Kidney capillary endothelial cell (primary cell): ENCODE data around the gene PRLH.

Experiments used
- DNase-seq: peaks from one replicate; pipeline ENCODE4 v3.0.0-alpha.2; 2018; ENCODE audit warnings: low spot score

Gene PRLH

DNA sequence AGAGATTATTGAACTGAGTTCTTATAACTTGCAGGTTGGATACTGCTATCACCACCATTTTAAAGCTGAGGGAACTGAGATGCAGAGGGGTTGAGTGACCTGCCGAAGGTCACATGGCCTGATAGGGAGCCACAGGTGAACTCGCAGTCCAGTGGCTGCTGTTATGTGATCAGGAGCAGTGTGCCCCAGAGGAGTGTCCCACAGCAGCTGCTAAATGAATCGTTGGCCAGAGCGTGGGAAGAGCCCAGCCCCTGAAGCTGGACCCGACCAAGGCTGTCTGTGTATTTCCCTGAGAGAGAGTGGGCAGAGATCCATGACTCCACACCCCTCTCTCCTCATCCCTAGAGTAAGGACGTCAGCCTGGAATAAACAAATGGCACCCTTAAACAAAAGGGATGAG is 26.7 kb upstream of the PRLH start:
- no peak for DNase-seq

DNA sequence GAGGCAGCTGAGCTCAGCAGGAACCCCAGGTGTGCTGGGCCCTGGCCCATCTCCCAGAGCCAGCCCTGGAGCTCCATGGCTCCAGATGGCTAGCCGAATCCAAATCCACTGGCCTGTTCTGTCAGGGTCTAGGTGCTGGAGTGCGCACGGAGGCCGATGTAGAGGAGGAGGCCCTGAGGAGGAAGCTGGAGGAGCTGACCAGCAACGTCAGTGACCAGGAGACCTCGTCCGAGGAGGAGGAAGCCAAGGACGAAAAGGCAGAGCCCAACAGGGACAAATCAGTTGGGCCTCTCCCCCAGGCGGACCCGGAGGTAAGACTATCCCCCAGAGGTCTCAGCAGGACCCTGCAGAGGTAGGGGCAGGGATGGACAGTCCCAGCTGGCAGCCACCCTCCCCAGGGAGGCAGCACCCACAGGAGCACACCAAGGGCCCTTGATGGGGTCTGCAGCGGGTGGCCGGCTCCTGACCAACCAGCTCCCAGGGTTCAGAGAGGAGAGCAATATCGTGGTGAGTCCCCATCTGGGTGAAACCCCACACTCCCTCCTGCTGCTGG is 26.1 kb upstream of the PRLH start:
- no peak for DNase-seq

DNA sequence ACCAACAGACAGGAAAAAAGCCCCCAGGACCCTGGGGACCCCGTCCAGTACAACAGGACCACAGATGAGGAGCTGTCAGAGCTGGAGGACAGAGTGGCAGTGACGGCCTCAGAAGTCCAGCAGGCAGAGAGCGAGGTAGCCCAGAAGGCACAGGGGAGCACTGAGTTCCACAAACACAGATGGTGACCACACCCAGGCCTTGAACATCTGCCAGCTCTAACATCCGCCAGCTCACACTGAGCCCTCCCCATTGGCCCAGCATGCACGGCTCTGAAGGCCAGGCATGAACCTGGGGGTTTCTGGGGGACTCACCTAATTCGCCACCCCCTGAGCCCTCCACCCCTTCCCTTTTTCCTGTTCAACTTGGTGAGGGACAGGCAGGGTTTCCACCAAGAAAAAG is 25.6 kb upstream of the PRLH start:
- DNase-seq: no peak

DNA sequence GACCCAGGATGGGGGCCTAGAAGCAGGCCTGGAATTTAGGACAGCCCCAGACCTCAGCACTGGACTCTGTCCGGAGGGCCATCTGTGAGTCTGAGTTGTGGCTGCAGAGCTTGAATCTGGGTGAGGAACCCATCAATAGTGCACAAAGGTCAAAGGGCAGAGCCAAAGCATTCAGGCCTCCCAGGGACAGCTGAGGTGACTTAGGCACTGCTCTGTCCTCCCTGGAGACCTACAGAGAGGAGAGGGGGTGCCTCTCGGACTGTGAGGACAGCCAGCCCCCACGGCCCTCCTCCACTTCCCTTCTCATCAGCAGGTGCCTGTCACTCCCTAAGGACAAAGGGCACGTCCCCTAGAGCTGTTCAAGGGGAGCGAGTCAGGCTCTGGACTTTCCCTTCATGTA is 25.1 kb upstream of the PRLH start:
- no peak for DNase-seq

DNA sequence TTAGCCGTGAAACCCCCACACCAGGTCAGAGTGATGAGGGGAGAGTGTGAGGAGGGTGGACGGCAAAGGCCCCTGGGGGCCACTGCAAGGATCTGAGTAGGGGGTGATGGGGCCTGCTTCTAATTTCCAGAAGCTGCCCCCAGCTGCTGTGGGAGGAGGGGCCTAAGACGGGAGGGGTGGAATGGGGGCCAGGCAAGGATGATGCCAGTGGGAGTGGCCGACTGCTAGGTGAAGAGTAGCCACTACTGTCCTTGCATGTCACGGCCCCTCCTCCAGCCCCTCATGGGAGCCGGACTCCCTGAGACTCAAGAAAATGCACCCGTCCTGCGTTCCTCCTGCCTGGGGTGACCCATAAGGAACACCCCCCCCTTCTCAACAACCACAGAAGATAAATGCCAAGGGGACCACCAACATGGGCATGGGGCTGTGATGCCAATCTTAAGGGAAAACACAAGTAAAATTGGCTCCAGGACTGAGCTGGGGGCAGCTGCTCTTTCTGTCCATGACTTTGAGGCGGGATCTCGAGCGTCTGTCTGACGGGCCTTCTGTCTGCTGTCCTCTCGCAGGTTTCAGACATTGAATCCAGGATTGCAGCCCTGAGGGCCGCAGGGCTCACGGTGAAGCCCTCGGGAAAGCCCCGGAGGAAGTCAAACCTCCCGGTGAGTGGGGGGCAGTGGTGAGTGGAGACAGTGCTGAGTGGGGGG is 24.2 kb upstream of the PRLH start:
- no peak for DNase-seq

DNA sequence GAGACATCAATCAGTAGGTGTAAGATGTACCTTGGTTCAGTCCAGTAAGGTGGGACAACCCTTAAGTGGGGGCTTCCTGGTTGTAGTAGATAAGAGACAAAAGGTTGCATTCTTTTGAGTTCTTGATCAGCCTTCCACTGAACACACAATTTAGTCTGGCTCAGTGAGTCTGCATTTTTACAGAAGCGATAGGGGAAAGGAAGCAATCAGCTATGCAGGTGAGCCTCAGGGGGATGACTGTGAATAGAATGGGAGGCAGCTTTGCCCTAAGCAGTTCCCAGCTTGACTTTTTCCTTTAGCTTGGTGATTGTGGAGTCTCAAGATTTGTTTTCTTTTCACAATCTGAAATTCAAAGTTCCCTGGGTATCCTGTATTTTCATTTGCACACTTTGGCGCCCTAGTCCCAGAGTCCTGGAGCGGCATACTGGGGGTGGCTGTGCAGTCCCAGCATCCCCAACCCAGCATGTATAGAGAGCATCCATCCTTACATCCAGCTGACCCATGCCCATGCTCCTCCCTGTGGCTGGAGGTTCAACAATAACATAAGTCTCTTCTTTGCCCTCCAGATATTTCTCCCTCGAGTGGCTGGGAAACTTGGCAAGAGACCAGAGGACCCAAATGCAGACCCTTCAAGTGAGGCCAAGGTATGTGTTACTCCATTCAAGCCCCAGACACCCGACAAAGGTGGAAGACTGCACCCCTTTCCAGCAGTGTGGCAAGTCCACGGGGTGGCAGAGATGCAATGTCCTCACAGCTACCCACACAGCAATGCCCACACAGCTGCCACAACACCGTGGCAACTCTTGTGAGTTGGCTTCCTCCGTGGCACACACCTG is 20.1 kb upstream of the PRLH start:
- DNase-seq: no peak

DNA sequence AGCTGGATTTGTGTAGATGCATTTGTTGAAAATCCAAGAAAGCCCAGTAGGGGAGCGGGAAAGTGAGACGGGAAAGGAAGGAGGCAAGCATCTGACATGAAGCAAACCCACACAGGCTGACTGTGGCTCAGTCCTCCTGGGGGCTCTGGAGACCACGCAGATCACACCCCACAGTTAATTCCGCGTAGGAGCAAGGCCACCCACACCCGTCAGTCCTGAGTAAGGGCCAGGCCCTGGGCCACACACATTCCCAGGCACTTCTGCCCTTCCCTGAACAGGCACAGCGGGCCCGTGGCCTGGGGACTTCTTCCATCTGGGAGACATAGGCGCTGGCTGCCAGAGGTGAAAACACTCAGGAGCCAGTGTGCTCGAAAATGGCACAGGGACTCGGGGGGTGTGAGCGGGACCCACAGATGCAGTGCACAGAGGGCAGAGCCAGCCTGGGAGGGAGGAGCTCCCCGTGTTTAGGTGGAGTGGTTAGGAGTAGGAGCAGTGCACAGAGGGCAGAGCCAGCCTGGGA is 19.4 kb upstream of the PRLH start:
- DNase-seq: no peak

DNA sequence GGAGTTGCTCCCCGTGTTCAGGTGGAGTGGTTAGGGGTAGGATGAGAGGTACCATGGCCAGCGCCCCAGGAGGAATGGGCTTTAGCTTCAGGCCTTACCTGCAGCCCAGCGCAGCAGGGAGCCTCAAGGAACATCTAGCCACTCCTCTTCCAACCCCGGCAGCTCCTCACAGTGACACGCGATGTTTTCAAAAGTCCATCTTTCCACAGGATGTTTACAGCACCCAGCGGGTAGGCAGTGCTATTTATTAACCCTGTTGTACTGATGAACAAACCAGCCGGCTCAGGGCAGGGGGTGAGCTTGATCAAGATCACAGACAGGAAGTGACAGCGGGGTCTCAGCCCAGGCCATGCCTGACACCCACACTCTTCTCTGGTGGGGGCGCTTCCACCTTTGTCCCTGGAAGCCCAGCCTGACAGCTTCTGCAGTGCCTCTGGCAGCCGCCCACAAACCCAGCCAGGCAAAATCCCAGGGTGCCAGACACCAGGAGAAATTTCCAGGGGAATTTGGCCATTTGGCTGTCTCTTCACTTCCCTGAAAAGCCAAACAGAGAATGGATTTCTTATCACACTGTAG is 18.4 kb upstream of the PRLH start:
- no peak for DNase-seq

DNA sequence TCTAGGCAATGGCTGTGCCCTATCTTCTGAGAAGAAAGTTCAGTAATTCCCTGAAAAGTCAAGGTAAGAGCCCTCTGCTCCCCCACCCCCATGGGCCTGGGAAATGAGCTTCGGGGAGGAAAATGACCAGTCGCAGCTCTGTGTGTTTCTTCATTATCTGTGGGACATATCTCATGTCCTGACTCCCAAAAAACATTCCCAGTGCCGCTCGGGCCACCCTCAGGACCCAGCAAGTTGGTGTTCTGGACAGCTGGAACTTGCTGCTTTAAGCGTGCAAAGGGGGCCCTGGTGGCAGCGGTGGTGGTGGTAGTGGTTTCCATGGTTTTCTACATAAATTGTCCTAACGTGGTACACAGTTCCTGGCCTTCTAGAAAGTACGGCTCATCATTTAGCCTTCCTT is 17.2 kb upstream of the PRLH start:
- DNase-seq: no peak

DNA sequence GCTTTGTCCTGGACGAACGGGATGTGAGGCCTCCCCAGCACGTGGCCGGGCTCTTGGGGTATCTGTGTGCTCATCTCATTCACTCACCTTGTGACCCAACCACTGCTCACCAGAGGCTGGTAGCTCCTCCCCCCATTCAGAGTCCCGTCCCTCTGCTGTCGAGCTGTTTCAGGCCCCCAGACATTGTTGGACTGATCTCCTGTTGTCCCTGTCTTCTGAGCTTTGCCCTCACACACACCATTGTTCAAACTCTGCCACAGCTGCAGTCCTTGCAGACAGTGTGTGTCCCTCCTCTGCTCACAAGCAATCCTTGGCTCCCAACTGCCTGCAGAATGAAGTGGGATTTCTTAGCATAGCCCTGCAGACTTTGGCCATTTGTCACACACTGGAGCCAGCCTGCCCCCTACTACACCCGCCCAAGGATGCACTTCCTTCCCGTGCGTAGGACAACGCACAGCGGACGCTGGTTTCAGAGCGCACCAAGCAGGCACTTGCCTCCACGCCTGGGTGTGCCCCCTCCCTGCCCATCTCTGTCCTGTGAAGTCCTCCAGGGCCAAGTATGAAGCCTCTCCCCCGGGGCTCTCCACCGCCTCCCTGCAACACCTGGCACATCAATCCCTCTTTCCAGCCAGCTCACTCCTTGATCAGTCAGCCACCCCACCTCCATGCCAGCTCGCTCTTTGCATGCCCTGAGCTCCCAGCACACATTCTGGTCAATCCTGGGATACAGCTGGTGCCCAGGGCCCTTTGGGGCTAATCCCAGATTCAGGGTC is 16.5 kb upstream of the PRLH start:
- DNase-seq: peak; percentile 35

DNA sequence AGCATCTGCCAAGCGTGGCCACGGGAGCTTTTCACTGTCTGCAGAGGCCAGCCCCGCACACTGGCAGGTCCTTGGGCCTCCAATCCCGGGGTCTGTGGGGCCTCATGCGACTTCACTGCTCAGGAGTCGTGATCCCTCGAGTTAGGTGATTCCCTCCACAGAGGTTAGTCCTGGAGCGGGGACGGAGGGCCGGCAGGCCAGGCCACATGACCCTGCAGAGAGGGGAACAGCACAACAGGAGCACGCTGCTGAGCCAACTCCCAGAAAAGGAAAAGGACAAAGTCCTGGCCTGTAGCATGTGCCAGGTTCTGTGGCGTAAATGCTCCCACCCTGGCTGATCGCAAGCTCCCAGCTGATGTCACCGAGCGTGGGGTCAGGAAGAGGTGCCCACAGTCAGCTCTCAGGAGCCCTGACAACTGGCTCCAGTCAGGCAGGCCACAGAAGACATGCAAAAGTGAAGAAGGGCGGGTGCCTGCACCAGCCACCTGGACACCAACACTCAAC is 15.3 kb upstream of the PRLH start:
- DNase-seq: no peak

DNA sequence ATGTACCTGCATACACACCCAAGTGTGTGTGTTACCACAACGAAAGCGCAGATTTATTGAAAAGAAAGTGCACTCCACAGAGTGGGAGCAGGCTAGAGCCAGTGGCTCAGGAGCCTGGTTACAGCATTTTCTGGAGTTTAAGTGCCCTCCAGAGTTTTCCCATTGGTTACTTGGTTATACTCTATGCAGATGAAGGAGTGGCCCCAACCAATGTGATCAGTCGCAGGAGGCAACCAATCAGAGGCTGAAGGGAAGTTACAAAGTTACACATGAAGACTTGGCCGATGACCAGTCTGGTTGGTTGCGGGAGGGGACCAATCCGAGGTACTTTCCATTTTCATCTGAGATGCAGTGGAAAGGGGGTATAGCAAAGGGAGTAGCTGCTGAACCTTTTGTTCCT is 13.5 kb upstream of the PRLH start:
- no peak for DNase-seq

DNA sequence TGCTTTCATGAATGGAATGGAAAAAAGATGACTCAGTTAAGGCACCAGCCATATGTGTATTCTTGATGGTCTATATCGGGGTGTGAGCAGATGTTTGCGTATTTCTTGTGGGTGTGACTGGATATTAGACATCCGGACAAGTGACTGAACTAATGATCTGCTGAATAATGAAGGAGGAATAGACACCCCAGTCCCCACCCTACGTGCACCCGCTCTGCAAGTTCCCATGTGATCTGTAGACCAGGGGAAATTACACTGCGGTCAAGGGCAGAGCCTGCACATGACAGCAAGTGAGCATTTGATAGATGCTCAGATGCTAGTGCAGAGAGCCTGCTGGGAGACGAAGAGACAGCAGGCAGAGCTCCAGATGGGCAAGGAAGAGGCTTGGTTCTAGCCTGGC is 12.4 kb upstream of the PRLH start:
- no peak for DNase-seq

DNA sequence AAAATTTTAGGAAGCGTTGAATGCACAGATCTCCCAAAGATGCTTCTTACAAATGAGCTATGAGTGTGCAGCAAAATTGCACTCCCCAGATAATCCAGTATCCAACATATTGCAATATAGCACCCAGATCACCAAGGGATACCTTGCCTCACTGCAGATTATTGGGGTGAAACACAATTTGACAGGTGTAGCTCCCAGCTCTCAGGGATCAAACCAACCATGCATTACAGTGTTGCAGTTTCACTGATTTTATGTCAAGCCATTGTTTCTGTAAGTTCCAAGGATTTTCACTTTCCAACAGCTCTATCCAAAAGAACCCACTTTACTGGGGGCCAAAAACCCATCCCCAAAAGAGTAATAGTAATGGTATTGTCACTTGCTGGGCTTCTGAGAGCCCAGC is 10.8 kb upstream of the PRLH start:
- no peak for DNase-seq

DNA sequence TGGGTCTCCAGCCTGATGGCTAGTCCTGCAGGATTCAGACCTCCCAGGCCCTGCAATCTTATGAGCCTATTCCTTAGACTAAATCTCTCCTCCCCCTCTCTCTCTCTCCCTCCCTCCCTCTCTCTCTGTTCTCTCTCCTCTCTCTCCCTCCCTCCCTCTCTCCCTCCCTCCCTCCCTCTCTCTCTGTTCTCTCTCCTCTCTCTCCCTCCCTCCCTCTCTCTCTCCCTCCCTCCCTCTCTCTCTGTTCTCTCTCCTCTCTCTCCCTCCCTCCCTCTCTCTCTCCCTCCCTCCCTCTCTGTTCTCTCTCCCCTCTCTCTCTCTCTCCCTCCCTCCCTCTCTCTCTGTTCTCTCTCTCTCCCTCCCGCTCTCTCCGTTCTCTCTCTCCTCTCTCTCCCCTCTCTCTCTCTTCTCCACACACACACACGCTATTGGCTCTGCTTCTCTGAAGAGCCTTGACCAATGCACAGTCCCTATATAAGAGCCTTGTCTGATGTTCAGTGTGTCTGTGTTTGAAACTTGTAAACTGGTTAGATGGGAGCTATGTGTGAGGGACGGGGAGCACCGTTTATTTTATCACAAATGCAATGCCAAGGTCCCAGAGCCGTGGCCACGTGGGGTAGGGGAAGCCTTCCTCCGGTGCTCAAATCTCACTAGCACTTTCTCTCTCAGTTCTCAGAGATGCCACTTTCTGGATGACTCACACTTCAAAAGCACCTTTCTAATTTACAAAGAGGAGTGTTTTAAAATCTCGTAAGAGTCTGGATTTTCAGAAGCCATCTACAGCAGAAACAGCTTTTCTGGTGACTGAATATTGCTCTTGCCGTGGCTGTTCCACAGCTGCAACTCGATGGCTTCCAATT is 9.4 kb upstream of the PRLH start:
- no peak for DNase-seq

DNA sequence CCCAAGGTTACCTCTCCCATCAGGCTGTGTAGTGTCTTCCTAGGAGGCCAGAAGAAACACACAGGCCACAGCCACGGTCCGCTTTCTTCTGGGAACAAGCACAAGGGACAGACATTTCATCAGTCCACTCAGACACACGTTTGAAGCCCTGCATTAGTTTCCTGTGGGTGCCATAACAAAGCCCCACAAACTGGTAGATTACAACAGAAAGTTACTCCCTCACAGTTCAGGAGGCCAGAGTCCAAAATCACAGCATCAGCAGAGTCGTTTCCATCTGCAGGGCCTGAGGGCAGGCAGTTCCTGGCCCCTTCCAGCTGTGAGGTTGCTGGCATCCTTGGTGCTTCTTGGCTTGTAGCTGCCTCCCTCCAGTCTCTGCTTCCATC is 8.8 kb upstream of the PRLH start:
- DNase-seq: no peak

DNA sequence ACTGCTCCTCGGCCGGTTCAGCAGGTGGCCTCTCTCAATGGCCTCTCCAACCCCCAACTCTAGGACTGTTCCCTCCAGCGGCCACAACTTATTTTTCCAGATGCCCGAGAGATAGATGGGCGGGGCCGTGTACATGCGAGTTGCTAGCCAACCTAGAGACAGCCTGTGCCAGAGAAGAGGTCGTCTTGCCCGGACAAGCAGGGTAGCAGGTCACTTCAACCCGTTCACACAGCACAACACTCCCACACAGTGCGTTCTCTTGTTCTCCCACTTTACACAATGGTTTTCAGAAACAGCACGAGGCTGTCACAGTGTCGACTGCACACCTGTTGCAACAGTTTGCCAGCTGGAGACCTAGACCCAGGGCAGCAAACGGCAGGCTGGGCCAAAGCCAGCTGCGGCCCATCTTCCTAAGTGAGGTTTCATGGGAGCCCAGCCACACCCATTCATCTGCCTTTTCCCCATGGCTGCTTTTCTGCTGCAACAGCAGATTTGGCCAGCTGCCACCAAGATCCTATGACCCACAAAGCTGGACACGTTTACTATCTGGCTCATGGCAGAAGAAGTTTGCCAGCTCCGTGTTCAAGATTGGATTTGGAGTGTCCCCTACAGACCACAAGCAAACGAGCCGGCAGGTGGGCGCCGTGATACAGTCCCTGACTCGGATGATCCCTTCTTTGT is 7.3 kb upstream of the PRLH start:
- no peak for DNase-seq

DNA sequence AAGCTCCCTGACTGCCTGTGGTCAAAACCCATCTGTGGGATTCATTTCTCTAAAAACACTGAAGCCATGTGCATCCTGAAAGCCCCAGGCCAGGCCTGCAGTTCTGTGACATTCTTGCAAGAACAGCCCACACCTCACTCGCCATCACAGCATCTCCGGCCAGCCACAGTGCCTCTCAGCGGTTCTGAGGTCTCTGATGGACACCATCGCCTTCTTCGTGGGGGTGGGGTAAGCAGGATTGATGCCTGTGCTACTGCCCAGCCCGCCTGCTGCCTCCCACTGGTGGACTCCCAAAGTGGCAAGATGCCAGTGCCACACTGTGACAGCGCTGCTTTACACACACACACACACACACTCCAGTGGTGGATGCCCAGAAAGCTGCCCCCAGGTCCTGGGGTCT is 5.2 kb upstream of the PRLH start:
- no peak for DNase-seq

DNA sequence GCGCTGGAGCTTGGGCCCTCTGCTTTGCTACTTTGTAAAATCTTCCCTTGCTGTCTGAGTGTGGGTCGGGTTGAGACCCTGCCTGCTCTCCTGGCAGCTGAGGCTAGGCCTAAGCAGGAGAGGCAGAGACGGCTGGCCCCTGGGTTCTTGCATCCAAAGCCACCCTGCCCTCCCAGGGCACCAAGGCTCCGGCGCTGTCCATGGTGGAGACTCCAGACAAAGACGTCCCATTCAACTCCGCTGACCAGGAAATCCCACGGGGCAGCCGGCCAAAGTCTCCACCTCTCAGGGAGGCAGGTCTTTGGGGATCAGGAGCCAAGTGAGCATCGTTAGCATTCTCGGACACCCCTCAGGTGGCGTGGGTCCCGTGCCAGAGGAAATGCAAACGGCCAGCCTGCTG is 2.6 kb upstream of the PRLH start:
- no peak for DNase-seq

DNA sequence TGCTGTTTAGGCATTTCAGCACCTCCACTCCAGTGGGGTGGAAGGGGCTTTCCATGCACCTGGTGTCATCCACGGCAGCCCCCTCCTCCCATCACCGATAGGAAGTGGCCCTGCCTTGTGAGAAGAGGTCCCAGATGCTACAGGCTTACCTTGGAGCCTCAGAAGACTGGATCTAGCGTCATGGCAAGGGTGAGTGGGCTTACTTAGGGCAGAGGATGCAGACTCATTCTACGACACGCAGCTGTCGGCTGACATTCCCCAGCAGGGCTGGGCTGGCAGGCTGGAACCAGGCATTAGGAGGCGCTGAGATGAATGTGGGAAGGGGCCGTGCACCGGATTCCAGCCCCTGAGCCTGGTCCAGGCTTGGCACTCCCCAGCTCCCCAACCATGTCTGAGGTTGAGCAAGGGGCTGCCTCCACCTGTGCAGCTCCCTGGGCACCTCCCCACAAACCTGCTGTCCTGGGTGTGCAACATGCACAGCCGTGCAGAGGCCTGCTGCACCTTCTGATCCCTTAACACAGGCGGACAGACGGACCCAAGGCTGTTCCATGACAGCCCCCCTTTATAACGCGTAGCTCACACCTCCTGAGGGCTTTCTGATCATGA is 1.7 kb upstream of the PRLH start:
- no peak for DNase-seq
